HEK293 (cell line): ENCODE measurements around the gene LRRC4C.

Experiments used
- CTCF ChIA-PET: fragments of 350-600 bp; formaldehyde crosslinking; extraction: SDS; loops from one replicate; lab custom pipeline; 2021; ENCODE audit warnings: antibody characterized with exemption; lab: Yijun Ruan, JAX
- POLR2A ChIA-PET: fragments of 300-600 bp; formaldehyde crosslinking; extraction: SDS; loops from one replicate; lab custom pipeline; 2020; ENCODE audit warnings: antibody characterized with exemption, inconsistent platforms; lab: Yijun Ruan, JAX
- H3K27ac ChIP-seq: fragments of 200-500 bp; sonication (Bioruptor generic); 2 replicates; pipeline ENCODE4 v1.5.1; 2014; ENCODE audit warnings: low read depth, low read length, control low read depth, inconsistent platforms; ENCODE audit errors: extremely low read depth
- H3K36me3 ChIP-seq, 2 experiments: fragments of 200-500 bp in 1 of 2; sonication (Bioruptor generic) in 1 of 2; 1 replicate in 1 of 2; 2 replicates in 1 of 2; pipeline ENCODE4 v1.5.1; 2014 to 2017; ENCODE audit warnings: inconsistent platforms in 2 of 2, low read length in 2 of 2; ENCODE audit not compliant: control insufficient read depth in 2 of 2, insufficient read depth in 1 of 2
- H3K4me1 ChIP-seq: fragments of 200-500 bp; sonication (Bioruptor generic); 2 replicates; pipeline ENCODE4 v1.5.1; 2014; ENCODE audit warnings: mild to moderate bottlenecking, low read length, inconsistent platforms; ENCODE audit not compliant: control insufficient read depth, insufficient read depth
- H3K4me3 ChIP-seq: 2 replicates; pipeline ENCODE4 v1.5.1; 2011; ENCODE audit warnings: low read depth, mild to moderate bottlenecking, control low read depth, low read length, moderate library complexity
- H3K9me3 ChIP-seq: fragments of 200-500 bp; sonication (Bioruptor generic); 2 replicates; pipeline ENCODE4 v1.5.1; 2014; ENCODE audit warnings: low read depth, low read length, inconsistent platforms; ENCODE audit not compliant: control insufficient read depth, insufficient read depth
- GLI4 ChIP-seq: fragments of 450-650 bp; formaldehyde crosslinking; IDR thresholded peaks from 2 replicates; pipeline ENCODE4 v1.5.1; 2016; ENCODE audit warnings: missing biosample characterization, missing genetic modification characterization
- GLIS2 ChIP-seq: fragments of 450-650 bp; formaldehyde crosslinking; IDR thresholded peaks from 2 replicates; pipeline ENCODE4 v1.5.1; 2016; ENCODE audit warnings: missing biosample characterization, missing genetic modification characterization
- HOXA7 ChIP-seq: sonication (generic); formaldehyde crosslinking; IDR thresholded peaks from 2 replicates; pipeline ENCODE4 v1.8.1; 2022; ENCODE audit warnings: missing genetic modification reagents, borderline replicate concordance
- PBX3 ChIP-seq: sonication (generic); formaldehyde crosslinking; IDR thresholded peaks from 2 replicates; pipeline ENCODE4 v1.8.1; 2022; ENCODE audit warnings: mild to moderate bottlenecking, moderate library complexity, missing genetic modification reagents
- TSHZ1 ChIP-seq: fragments of 450-650 bp; formaldehyde crosslinking; IDR thresholded peaks from 2 replicates; pipeline ENCODE4 v1.5.1; 2016; ENCODE audit warnings: missing biosample characterization, missing genetic modification characterization, borderline replicate concordance
- YY1 ChIP-seq: fragments of 450-650 bp; formaldehyde crosslinking; IDR thresholded peaks from 2 replicates; pipeline ENCODE4 v1.5.1; 2018; ENCODE audit warnings: missing biosample characterization, missing genetic modification characterization
- ZBTB7A ChIP-seq: fragments of 450-650 bp; formaldehyde crosslinking; IDR thresholded peaks from 2 replicates; pipeline ENCODE4 v1.5.1; 2016; ENCODE audit warnings: low read depth, missing biosample characterization, missing genetic modification characterization
- ZNF112 ChIP-seq: fragments of 450-650 bp; formaldehyde crosslinking; IDR thresholded peaks from 2 replicates; pipeline ENCODE4 v1.5.0; 2017; ENCODE audit warnings: missing biosample characterization, missing genetic modification characterization
- ZNF121 ChIP-seq: fragments of 450-650 bp; formaldehyde crosslinking; IDR thresholded peaks from 2 replicates; pipeline ENCODE4 v1.5.1; 2016; ENCODE audit warnings: missing biosample characterization, missing genetic modification characterization
- ZNF133 ChIP-seq: fragments of 450-650 bp; formaldehyde crosslinking; IDR thresholded peaks from 2 replicates; pipeline ENCODE4 v1.5.1; 2016; ENCODE audit warnings: missing biosample characterization, missing genetic modification characterization
- ZNF146 ChIP-seq: fragments of 450-650 bp; formaldehyde crosslinking; IDR thresholded peaks from 2 replicates; pipeline ENCODE4 v1.5.1; 2016; ENCODE audit warnings: missing biosample characterization, missing genetic modification characterization
- ZNF175 ChIP-seq: fragments of 450-650 bp; formaldehyde crosslinking; IDR thresholded peaks from 2 replicates; pipeline ENCODE4 v1.5.1; 2016; ENCODE audit warnings: missing biosample characterization, missing genetic modification characterization
- ZNF223 ChIP-seq: fragments of 450-650 bp; formaldehyde crosslinking; IDR thresholded peaks from 2 replicates; pipeline ENCODE4 v1.5.1; 2016; ENCODE audit warnings: missing biosample characterization, missing genetic modification characterization
- ZNF24 ChIP-seq: fragments of 450-650 bp; formaldehyde crosslinking; IDR thresholded peaks from 2 replicates; pipeline ENCODE4 v1.5.1; 2016; ENCODE audit warnings: missing biosample characterization, missing genetic modification characterization
- ZNF26 ChIP-seq: fragments of 450-650 bp; formaldehyde crosslinking; IDR thresholded peaks from 2 replicates; pipeline ENCODE4 v1.5.1; 2016; ENCODE audit warnings: missing biosample characterization, missing genetic modification characterization
- ZNF266 ChIP-seq: fragments of 450-650 bp; formaldehyde crosslinking; IDR thresholded peaks from 2 replicates; pipeline ENCODE4 v1.5.1; 2016; ENCODE audit warnings: missing biosample characterization, missing genetic modification characterization, low read depth
- ZNF394 ChIP-seq: fragments of 450-650 bp; formaldehyde crosslinking; IDR thresholded peaks from 2 replicates; pipeline ENCODE4 v1.5.1; 2016; ENCODE audit warnings: missing biosample characterization, missing genetic modification characterization, mild to moderate bottlenecking, moderate library complexity, borderline replicate concordance
- ZNF488 ChIP-seq: fragments of 450-650 bp; formaldehyde crosslinking; IDR thresholded peaks from 2 replicates; pipeline ENCODE4 v1.5.1; 2016; ENCODE audit warnings: missing biosample characterization, missing genetic modification characterization
- ZNF580 ChIP-seq: fragments of 450-650 bp; formaldehyde crosslinking; IDR thresholded peaks from 2 replicates; pipeline ENCODE4 v1.5.1; 2016; ENCODE audit warnings: missing biosample characterization, missing genetic modification characterization
- ZNF629 ChIP-seq: fragments of 450-650 bp; formaldehyde crosslinking; IDR thresholded peaks from 2 replicates; pipeline ENCODE4 v1.5.1; 2017; ENCODE audit warnings: missing biosample characterization, missing genetic modification characterization
- ZNF645 ChIP-seq: fragments of 450-650 bp; formaldehyde crosslinking; IDR thresholded peaks from 2 replicates; pipeline ENCODE4; 2016; ENCODE audit warnings: missing biosample characterization, missing genetic modification characterization
- ZNF664 ChIP-seq: fragments of 450-650 bp; formaldehyde crosslinking; IDR thresholded peaks from 2 replicates; pipeline ENCODE4 v1.5.1; 2016; ENCODE audit warnings: missing biosample characterization, missing genetic modification characterization
- ZNF830 ChIP-seq: fragments of 450-650 bp; IDR thresholded peaks from 2 replicates; pipeline ENCODE4 v1.5.0; 2018; ENCODE audit warnings: missing biosample characterization, missing genetic modification characterization, low read depth, mild to moderate bottlenecking, moderate library complexity
- ZNF843 ChIP-seq: fragments of 450-650 bp; formaldehyde crosslinking; IDR thresholded peaks from 2 replicates; pipeline ENCODE4 v1.5.1; 2016; ENCODE audit warnings: missing biosample characterization, missing genetic modification characterization
- ZSCAN18 ChIP-seq: fragments of 450-650 bp; formaldehyde crosslinking; IDR thresholded peaks from 2 replicates; pipeline ENCODE4 v1.5.1; 2016; ENCODE audit warnings: missing biosample characterization, missing genetic modification characterization
- ZSCAN23 ChIP-seq: fragments of 450-650 bp; formaldehyde crosslinking; IDR thresholded peaks from 2 replicates; pipeline ENCODE4 v1.5.1; 2016; ENCODE audit warnings: missing biosample characterization, missing genetic modification characterization

Gene LRRC4C

GRCh38 chr11:40095446-40095845 lies 1364.0 kb downstream of the LRRC4C start:
- H3K9me3 ChIP-seq = no peaks in the 10 kb centered on the region
- H3K4me3 ChIP-seq = no peak overlapping the region
- ChIA-PET CTCF (no interaction called here), POLR2A (no interaction called here)
- H3K27ac ChIP-seq = no peak overlapping the region
- TF ChIP-seq ZNF223 (tag by site-specific recombination) = no peak
- TF ChIP-seq ZNF133 (tag by site-specific recombination) = no peak
- TF ChIP-seq ZNF24 (tag by site-specific recombination) = no peak
- no peak for TF ChIP-seq ZNF394 (tag by site-specific recombination)
- TF ChIP-seq TSHZ1 = no peak
- TF ChIP-seq ZSCAN23 (tag by site-specific recombination) = no peak
- TF ChIP-seq ZNF121 = no peak
- TF ChIP-seq ZNF175 (tag by site-specific recombination) = no peak
- no peak for TF ChIP-seq ZNF112 (tag by site-specific recombination)
- no peak for TF ChIP-seq PBX3
- TF ChIP-seq ZBTB7A = no peak
- no peak for TF ChIP-seq ZNF580
- no peak for TF ChIP-seq YY1 (tag by site-specific recombination)
- no peak for TF ChIP-seq ZSCAN18
- no peak for TF ChIP-seq GLIS2 (tag by site-specific recombination)
- TF ChIP-seq ZNF645 = no peak
- no peak for TF ChIP-seq ZNF830 (tag by site-specific recombination)
- H3K36me3 ChIP-seq = no peaks in the 10 kb centered on the region
- no peaks in the 10 kb centered on the region for H3K4me1 ChIP-seq

GRCh38 chr11:40094954-40095353 lies 1364.5 kb downstream of the LRRC4C start:
- no peak overlapping the region for H3K27ac ChIP-seq
- CTCF ChIA-PET = no interaction called here
- no peak for TF ChIP-seq ZNF146 (tag by site-specific recombination)
- TF ChIP-seq ZNF266 (tag by site-specific recombination) = no peak
- TF ChIP-seq PBX3 = no peak
- no peak for TF ChIP-seq ZNF843 (tag by site-specific recombination)
- TF ChIP-seq ZNF26 = no peak
- no peak for TF ChIP-seq GLI4 (tag by site-specific recombination)
- no peak for TF ChIP-seq ZNF664 (tag by site-specific recombination)
- no peak for TF ChIP-seq ZBTB7A
- no peak for TF ChIP-seq HOXA7 (CRISPR knock-in tag)
- TF ChIP-seq ZNF629 = no peak
- no peak for TF ChIP-seq ZNF488 (tag by site-specific recombination)

More at GRCh38 chr11:40094954-40095353, 1364.5 kb downstream of the LRRC4C start:
- no peaks in the 10 kb centered on the region for H3K9me3 ChIP-seq
- no peaks in the 10 kb centered on the region for H3K4me1 ChIP-seq
- POLR2A ChIA-PET = no interaction called here
- H3K4me3 ChIP-seq = no peak overlapping the region
- no peaks in the 10 kb centered on the region for H3K36me3 ChIP-seq
